DND-41 (cell line): ENCODE results near the gene ULK1.
"Not testable (repeated sequence)": the region's sequence is repeated elsewhere in the genome, so short reads cannot be mapped to it uniquely, and the experiment has no call there.

Experiments
- EZH2 ChIP-seq: IDR thresholded peaks from 3 replicates; pipeline ENCODE4 v1.6.1; 2012; ENCODE audit warnings: borderline replicate concordance, low read depth, mild to moderate bottlenecking, moderate library complexity, low read length, inconsistent platforms; ENCODE audit not compliant: severe bottlenecking
- TF ChIP-seq, protein P1 (sequence below): IDR thresholded peaks from 2 replicates; pipeline ENCODE4 v1.5.1; 2012; ENCODE audit warnings: borderline replicate concordance, low read length, moderate library complexity, mild to moderate bottlenecking; ENCODE audit not compliant: poor library complexity, severe bottlenecking; ENCODE audit errors: extremely low read depth

DNA sequence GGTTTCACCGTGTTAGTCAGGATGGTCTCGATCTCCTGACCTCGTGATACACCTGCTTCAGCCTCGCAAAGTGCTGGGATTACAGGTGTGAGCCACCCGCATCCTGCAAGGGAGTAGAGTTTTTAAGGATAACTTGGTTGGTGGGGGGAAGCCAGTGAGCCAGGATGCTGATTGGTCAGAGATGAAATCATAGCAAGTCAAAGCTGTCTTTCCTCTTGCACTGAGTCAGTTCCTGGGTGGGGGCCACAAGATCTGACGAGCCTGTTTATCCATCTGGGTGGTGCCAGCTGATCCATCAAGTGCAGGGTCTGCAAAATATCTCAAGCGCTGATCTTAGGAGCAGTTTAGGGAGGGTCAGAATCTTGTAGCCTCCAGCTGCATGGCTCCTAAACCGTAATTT is 9.3 kb upstream of the ULK1 start:
- TF ChIP-seq, protein P1, sequence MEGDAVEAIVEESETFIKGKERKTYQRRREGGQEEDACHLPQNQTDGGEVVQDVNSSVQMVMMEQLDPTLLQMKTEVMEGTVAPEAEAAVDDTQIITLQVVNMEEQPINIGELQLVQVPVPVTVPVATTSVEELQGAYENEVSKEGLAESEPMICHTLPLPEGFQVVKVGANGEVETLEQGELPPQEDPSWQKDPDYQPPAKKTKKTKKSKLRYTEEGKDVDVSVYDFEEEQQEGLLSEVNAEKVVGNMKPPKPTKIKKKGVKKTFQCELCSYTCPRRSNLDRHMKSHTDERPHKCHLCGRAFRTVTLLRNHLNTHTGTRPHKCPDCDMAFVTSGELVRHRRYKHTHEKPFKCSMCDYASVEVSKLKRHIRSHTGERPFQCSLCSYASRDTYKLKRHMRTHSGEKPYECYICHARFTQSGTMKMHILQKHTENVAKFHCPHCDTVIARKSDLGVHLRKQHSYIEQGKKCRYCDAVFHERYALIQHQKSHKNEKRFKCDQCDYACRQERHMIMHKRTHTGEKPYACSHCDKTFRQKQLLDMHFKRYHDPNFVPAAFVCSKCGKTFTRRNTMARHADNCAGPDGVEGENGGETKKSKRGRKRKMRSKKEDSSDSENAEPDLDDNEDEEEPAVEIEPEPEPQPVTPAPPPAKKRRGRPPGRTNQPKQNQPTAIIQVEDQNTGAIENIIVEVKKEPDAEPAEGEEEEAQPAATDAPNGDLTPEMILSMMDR: not testable (repeated sequence)
- not testable (repeated sequence) for TF ChIP-seq EZH2
